Keratinocyte (primary cell): ENCODE results near the gene KIFC3.

Experiments used
- EZH2 ChIP-seq: IDR thresholded peaks from one replicate; pipeline ENCODE4 v1.6.1; 2012; ENCODE audit warnings: inconsistent platforms, mild to moderate bottlenecking, low read length, moderate library complexity
- TF ChIP-seq, protein P1 (sequence below), 3 experiments: IDR thresholded peaks in 1 of 3; conservative IDR thresholded peaks in 1 of 3; optimal IDR thresholded peaks in 1 of 3; 2 replicates in 2 of 3; 3 replicates in 1 of 3; pipeline versions ENCODE3 to v1.5.1; 2011; ENCODE audit warnings: low read length in 3 of 3, mild to moderate bottlenecking in 3 of 3, moderate library complexity in 2 of 3, control low read depth in 1 of 3, inconsistent platforms in 1 of 3; ENCODE audit not compliant: insufficient read depth in 2 of 3; ENCODE audit errors: extremely low read depth in 1 of 3

DNA sequence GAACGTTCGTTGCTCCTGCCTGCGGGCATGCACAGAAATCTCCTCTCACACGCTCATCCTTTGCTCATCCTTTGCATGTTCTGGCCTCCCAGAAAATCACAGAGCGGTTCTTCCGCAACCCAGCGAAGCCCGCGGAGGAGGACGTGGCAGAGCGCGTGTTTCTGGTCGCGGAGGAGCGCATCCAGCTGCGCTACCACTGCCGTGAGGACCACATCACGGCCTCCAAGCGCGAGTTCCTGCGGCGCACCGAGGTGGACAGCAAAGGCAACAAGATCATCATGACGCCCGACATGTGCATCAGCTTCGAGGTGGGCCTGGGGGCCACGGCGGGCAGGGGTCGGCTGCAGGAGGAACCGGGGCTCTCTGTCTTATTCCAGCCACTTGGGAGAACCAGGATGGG is 76.3 kb downstream of the KIFC3 start:
- TF ChIP-seq, protein P1, sequence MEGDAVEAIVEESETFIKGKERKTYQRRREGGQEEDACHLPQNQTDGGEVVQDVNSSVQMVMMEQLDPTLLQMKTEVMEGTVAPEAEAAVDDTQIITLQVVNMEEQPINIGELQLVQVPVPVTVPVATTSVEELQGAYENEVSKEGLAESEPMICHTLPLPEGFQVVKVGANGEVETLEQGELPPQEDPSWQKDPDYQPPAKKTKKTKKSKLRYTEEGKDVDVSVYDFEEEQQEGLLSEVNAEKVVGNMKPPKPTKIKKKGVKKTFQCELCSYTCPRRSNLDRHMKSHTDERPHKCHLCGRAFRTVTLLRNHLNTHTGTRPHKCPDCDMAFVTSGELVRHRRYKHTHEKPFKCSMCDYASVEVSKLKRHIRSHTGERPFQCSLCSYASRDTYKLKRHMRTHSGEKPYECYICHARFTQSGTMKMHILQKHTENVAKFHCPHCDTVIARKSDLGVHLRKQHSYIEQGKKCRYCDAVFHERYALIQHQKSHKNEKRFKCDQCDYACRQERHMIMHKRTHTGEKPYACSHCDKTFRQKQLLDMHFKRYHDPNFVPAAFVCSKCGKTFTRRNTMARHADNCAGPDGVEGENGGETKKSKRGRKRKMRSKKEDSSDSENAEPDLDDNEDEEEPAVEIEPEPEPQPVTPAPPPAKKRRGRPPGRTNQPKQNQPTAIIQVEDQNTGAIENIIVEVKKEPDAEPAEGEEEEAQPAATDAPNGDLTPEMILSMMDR (optimal IDR thresholded peaks at IDR 0.05 in 1 of 3, IDR thresholded peaks at IDR 0.05 in 1 of 3, conservative IDR thresholded peaks at IDR 0.05 in 1 of 3; ENCODE audit: extremely low read depth in 1 of 3, insufficient read depth in 2 of 3, low read length in 3 of 3) = no peak
- TF ChIP-seq EZH2 = no peak
